Peyer's patch (tissue), 4 donors: ENCODE data around the gene TTC4.

Experiments
- POLR2A ChIP-seq, 2 donors: fragments of 450-650 bp; IDR thresholded peaks; one replicate each; pipeline ENCODE4 v1.5.1; 2017; ENCODE audit warnings: antibody characterized with exemption in 2 of 2, mild to moderate bottlenecking in 2 of 2, moderate library complexity in 2 of 2
- TF ChIP-seq, protein P1 (sequence below), 6 experiments: fragments of 450-650 bp in 4 of 6; fragments of 200-600 bp in 2 of 6; sonication (generic) in 1 of 6; IDR thresholded peaks; one replicate each; pipeline ENCODE4 v1.5.1; 2017 to 2019; ENCODE audit warnings: antibody characterized with exemption in 6 of 6, mild to moderate bottlenecking in 3 of 6, moderate library complexity in 1 of 6

GRCh38 chr1:54763816-54764132 lies 48.1 kb downstream of the TTC4 start:
- TF ChIP-seq, protein P1, sequence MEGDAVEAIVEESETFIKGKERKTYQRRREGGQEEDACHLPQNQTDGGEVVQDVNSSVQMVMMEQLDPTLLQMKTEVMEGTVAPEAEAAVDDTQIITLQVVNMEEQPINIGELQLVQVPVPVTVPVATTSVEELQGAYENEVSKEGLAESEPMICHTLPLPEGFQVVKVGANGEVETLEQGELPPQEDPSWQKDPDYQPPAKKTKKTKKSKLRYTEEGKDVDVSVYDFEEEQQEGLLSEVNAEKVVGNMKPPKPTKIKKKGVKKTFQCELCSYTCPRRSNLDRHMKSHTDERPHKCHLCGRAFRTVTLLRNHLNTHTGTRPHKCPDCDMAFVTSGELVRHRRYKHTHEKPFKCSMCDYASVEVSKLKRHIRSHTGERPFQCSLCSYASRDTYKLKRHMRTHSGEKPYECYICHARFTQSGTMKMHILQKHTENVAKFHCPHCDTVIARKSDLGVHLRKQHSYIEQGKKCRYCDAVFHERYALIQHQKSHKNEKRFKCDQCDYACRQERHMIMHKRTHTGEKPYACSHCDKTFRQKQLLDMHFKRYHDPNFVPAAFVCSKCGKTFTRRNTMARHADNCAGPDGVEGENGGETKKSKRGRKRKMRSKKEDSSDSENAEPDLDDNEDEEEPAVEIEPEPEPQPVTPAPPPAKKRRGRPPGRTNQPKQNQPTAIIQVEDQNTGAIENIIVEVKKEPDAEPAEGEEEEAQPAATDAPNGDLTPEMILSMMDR (IDR thresholded peaks at IDR 0.05) = no peak
- no peak for TF ChIP-seq POLR2A (IDR thresholded peaks at IDR 0.05)
